ENCODE data around the gene CDC42SE2.

Gene CDC42SE2

DNA sequence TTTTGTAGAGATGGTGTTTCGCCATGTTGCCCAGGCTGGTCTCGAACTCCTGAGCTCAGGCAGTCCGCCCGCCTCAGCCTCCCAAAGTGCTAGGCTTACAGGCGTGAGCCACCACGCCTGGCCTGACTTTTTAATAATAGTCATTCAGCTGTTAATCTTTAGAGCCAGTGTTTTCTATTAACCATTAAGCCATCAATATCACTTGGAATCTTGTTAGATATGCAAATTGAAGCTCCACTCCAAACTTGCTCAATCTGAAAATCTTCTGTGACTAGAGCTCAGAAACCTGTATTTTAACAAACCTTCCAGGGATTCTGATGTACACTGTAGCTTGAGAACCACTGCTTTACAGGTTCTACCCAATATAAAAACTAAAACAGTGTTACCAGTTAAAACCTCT is 113.5 kb downstream of the CDC42SE2 start:
- Histone ChIP-seq H2BK5ac (ENCODE audit: low read length) (no peak overlapping the region), H3K27me3 (ENCODE audit: control insufficient read depth in 3 of 3, insufficient read depth in 3 of 3, low read depth in 1 of 3, low read length in 3 of 3) (no peaks in the 10 kb centered on the region), H2BK120ac (ENCODE audit: low read depth, low read length) (no peak overlapping the region), H3K9ac (ENCODE audit: low read depth, low read length, poor library complexity) (no peak overlapping the region), H2AK5ac (ENCODE audit: low read depth, low read length) (no peak overlapping the region), H2BK12ac (ENCODE audit: low read length) (no peak overlapping the region), H2BK15ac (ENCODE audit: low read length) (no peak overlapping the region), H3K4me2 (ENCODE audit: insufficient read depth, low read length, poor library complexity, severe bottlenecking) (no peak overlapping the region), H3K18ac (ENCODE audit: low read length) (no peak overlapping the region), H3K4ac (ENCODE audit: low read length) (no peak overlapping the region), H4K8ac (ENCODE audit: low read depth, low read length) (no peak overlapping the region), H3K23ac (ENCODE audit: low read depth, low read length, poor library complexity) (no peak overlapping the region), H3K36me3 (replicated peaks in 1 of 2; ENCODE audit: control insufficient read depth in 2 of 2, insufficient read depth in 2 of 2, low read length in 2 of 2) (peaks cover 2 to 4% of the 10 kb centered on the region in 2 donors), H3K14ac (ENCODE audit: low read length) (no peak overlapping the region), H4K91ac (ENCODE audit: low read depth, low read length, poor library complexity) (no peak overlapping the region), H3K4me1 (ENCODE audit: control insufficient read depth in 2 of 2, insufficient read depth in 1 of 2, low read depth in 1 of 2, low read length in 2 of 2) (peaks cover 0 to 1% of the 10 kb centered on the region in 2 donors), H3K79me1 (ENCODE audit: low read depth, low read length) (no peaks in the 10 kb centered on the region), H3K27ac (replicated peaks; ENCODE audit: low read length) (no peak overlapping the region), H2AFZ (ENCODE audit: low read length) (no peak overlapping the region), H3K9me3 (replicated peaks in 1 of 2; ENCODE audit: control insufficient read depth in 2 of 2, insufficient read depth in 1 of 2, low read depth in 1 of 2, low read length in 2 of 2) (peaks cover 0 to 4% of the 10 kb centered on the region in 2 donors), H3K4me3 (ENCODE audit: low read length in 2 of 2) (no peak overlapping the region)
- no peak for DNase-seq (ENCODE audit: low spot score)
- no CpG with 5 or more reads among the region's 6 CpGs for WGBS, 2 donors (ENCODE audit: extremely low coverage in 2 of 2, insufficient read length in 2 of 2, insufficient replicate concordance in 1 of 2)

DNA sequence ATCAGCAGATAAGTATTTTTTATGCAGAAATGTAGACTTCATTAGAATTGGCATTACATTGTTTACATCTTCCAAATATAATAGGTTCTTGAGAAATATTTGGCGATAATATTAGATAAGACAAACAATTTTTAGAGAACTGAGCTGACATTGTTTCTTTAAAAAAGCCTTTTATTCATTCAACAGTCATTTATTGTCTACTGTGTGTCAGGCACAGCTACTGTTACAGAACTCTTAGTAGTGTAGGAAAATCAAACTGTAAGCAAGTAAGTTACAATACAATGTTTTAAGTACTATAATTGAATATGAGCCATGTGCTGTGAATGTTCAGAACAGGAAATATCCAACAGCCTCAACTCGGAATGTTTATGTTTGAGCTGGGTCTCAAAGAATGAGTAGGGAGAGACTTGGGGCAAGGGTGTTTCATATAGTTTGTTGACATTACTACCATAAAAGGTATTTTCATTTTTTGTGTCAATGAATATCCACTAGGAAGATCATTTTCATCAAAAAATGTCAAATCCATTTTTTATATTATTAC is 114.0 kb downstream of the CDC42SE2 start:
- Histone ChIP-seq H3K9me3 (replicated peaks in 1 of 2; ENCODE audit: control insufficient read depth in 2 of 2, insufficient read depth in 1 of 2, low read depth in 1 of 2, low read length in 2 of 2) (peaks cover 0 to 4% of the 10 kb centered on the region in 2 donors), H2BK5ac (ENCODE audit: low read length) (no peak overlapping the region), H4K91ac (ENCODE audit: low read depth, low read length, poor library complexity) (no peak overlapping the region), H3K79me1 (ENCODE audit: low read depth, low read length) (no peaks in the 10 kb centered on the region), H2BK120ac (ENCODE audit: low read depth, low read length) (no peak overlapping the region), H4K8ac (ENCODE audit: low read depth, low read length) (no peak overlapping the region), H3K23ac (ENCODE audit: low read depth, low read length, poor library complexity) (no peak overlapping the region), H3K4ac (ENCODE audit: low read length) (no peak overlapping the region), H3K36me3 (replicated peaks in 1 of 2; ENCODE audit: control insufficient read depth in 2 of 2, insufficient read depth in 2 of 2, low read length in 2 of 2) (peaks cover 2 to 4% of the 10 kb centered on the region in 2 donors), H2BK12ac (ENCODE audit: low read length) (no peak overlapping the region), H3K9ac (ENCODE audit: low read depth, low read length, poor library complexity) (no peak overlapping the region), H2BK15ac (ENCODE audit: low read length) (no peak overlapping the region), H3K27me3 (ENCODE audit: control insufficient read depth in 3 of 3, insufficient read depth in 3 of 3, low read depth in 1 of 3, low read length in 3 of 3) (no peaks in the 10 kb centered on the region), H3K4me1 (ENCODE audit: control insufficient read depth in 2 of 2, insufficient read depth in 1 of 2, low read depth in 1 of 2, low read length in 2 of 2) (peaks cover under 1 to 1% of the 10 kb centered on the region in 2 donors), H3K27ac (replicated peaks; ENCODE audit: low read length) (no peak overlapping the region), H2AFZ (ENCODE audit: low read length) (no peak overlapping the region), H3K4me2 (ENCODE audit: insufficient read depth, low read length, poor library complexity, severe bottlenecking) (no peak overlapping the region), H3K14ac (ENCODE audit: low read length) (no peak overlapping the region), H2AK5ac (ENCODE audit: low read depth, low read length) (no peak overlapping the region), H3K4me3 (ENCODE audit: low read length in 2 of 2) (no peak overlapping the region), H3K18ac (ENCODE audit: low read length) (no peak overlapping the region)
- WGBS, 2 donors (ENCODE audit: extremely low coverage in 2 of 2, insufficient read length in 2 of 2, insufficient replicate concordance in 1 of 2): no CpG with 5 or more reads among the region's 2 CpGs
- DNase-seq (ENCODE audit: low spot score): no peak

DNA sequence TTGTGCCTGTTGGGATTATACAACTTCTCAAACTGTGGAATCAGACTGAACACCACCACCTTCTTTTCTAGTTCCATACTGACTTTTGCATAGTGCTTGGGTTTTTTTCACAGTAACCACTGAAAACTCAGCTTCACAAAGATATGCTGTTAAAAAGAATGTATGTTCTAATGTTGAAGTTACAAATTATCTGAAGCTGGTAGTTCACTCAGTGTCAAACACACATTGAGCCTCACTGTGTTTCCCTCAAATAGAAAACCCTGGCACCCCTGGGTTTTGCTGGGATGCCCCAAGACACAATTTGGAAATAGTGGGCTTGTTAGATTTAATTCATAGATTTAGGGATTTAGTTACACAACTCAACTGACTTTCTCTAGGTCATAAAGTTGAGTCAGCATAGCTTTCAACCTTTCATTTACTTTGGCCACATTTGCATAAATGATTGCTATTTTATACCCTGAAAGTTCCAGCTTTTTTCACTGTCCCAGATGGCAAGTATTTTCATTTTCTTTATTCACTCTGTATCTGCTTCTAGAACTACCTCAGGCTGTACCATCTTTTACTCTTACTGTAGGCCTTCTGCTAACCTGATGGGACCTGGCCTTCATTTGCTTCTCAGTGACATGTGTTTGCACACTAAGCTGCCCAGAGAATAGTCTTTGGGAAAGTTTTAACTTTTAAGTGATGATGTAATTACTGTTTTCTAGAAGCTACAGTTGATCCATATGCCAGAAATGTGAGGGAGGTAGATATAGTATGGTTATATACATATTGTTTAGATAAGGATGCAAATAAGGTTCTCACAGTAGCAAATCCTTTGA is 115.1 kb downstream of the CDC42SE2 start:
- Histone ChIP-seq H3K27ac (replicated peaks; ENCODE audit: low read length) (no peak overlapping the region), H2BK15ac (ENCODE audit: low read length) (no peak overlapping the region)

DNA sequence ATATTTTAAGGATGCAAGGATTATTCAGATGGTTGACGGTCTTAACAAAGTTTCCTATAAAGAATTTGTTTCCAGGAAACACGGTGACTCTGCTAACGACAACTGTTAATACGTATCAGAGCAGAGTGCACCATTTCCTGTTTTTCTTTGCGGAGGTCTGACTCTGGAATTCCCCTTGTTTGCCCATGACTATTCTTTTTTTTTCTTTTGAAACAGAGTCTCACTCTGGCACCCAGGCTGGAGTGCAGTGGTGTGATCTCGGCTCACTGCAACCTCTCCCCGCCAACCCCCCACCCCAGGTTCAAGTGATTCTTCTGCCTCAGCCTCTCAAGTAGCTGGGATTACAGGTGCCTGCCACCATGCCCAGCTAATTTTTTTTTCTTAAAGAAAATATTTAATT is 115.9 kb downstream of the CDC42SE2 start:
- no peak overlapping the region for H2BK12ac ChIP-seq (ENCODE audit: low read length)
- no peak overlapping the region for H3K27ac ChIP-seq (replicated peaks; ENCODE audit: low read length)
- no peak overlapping the region for H3K4me2 ChIP-seq (ENCODE audit: insufficient read depth, low read length, poor library complexity, severe bottlenecking)
- H3K4me3 ChIP-seq (ENCODE audit: low read length in 2 of 2): no peak overlapping the region
- no peak overlapping the region for H3K14ac ChIP-seq (ENCODE audit: low read length)
- no peak overlapping the region for H4K91ac ChIP-seq (ENCODE audit: low read depth, low read length, poor library complexity)
- peaks cover 1 to 4% of the 10 kb centered on the region in 2 donors for H3K4me1 ChIP-seq (ENCODE audit: control insufficient read depth in 2 of 2, insufficient read depth in 1 of 2, low read depth in 1 of 2, low read length in 2 of 2)
- WGBS, 2 donors (ENCODE audit: extremely low coverage in 2 of 2, insufficient read length in 2 of 2, insufficient replicate concordance in 1 of 2): no CpG with 5 or more reads among the region's 7 CpGs
- H3K18ac ChIP-seq (ENCODE audit: low read length): no peak overlapping the region
- no peak overlapping the region for H3K9ac ChIP-seq (ENCODE audit: low read depth, low read length, poor library complexity)
- H3K23ac ChIP-seq (ENCODE audit: low read depth, low read length, poor library complexity): no peak overlapping the region
- peaks cover 2 to 4% of the 10 kb centered on the region in 2 donors for H3K36me3 ChIP-seq (replicated peaks in 1 of 2; ENCODE audit: control insufficient read depth in 2 of 2, insufficient read depth in 2 of 2, low read length in 2 of 2)
- H2AFZ ChIP-seq (ENCODE audit: low read length): no peak overlapping the region
- H3K9me3 ChIP-seq (replicated peaks in 1 of 2; ENCODE audit: control insufficient read depth in 2 of 2, insufficient read depth in 1 of 2, low read depth in 1 of 2, low read length in 2 of 2): peaks cover 0 to 4% of the 10 kb centered on the region in 2 donors
- H2AK5ac ChIP-seq (ENCODE audit: low read depth, low read length): no peak overlapping the region
- H2BK5ac ChIP-seq (ENCODE audit: low read length): no peak overlapping the region
- no peaks in the 10 kb centered on the region for H3K27me3 ChIP-seq (ENCODE audit: control insufficient read depth in 3 of 3, insufficient read depth in 3 of 3, low read depth in 1 of 3, low read length in 3 of 3)
- H4K8ac ChIP-seq (ENCODE audit: low read depth, low read length): no peak overlapping the region
- no peak overlapping the region for H3K4ac ChIP-seq (ENCODE audit: low read length)
- no peak overlapping the region for H2BK120ac ChIP-seq (ENCODE audit: low read depth, low read length)
- DNase-seq (ENCODE audit: low spot score): no peak
- H3K79me1 ChIP-seq (ENCODE audit: low read depth, low read length): no peaks in the 10 kb centered on the region
- no peak overlapping the region for H2BK15ac ChIP-seq (ENCODE audit: low read length)

More for the DNA sequence above, 115.1 kb downstream of the CDC42SE2 start:
- DNase-seq (ENCODE audit: low spot score): no peak
- Histone ChIP-seq H2AFZ (ENCODE audit: low read length) (no peak overlapping the region), H3K18ac (ENCODE audit: low read length) (no peak overlapping the region), H3K4me1 (ENCODE audit: control insufficient read depth in 2 of 2, insufficient read depth in 1 of 2, low read depth in 1 of 2, low read length in 2 of 2) (peaks cover 1 to 4% of the 10 kb centered on the region in 2 donors), H3K27me3 (ENCODE audit: control insufficient read depth in 3 of 3, insufficient read depth in 3 of 3, low read depth in 1 of 3, low read length in 3 of 3) (no peaks in the 10 kb centered on the region), H2BK12ac (ENCODE audit: low read length) (no peak overlapping the region), H2BK5ac (ENCODE audit: low read length) (no peak overlapping the region), H3K4me2 (ENCODE audit: insufficient read depth, low read length, poor library complexity, severe bottlenecking) (no peak overlapping the region), H3K23ac (ENCODE audit: low read depth, low read length, poor library complexity) (no peak overlapping the region), H4K91ac (ENCODE audit: low read depth, low read length, poor library complexity) (no peak overlapping the region), H3K9me3 (replicated peaks in 1 of 2; ENCODE audit: control insufficient read depth in 2 of 2, insufficient read depth in 1 of 2, low read depth in 1 of 2, low read length in 2 of 2) (peaks cover 0 to 4% of the 10 kb centered on the region in 2 donors), H3K36me3 (replicated peaks in 1 of 2; ENCODE audit: control insufficient read depth in 2 of 2, insufficient read depth in 2 of 2, low read length in 2 of 2) (peaks cover 2 to 4% of the 10 kb centered on the region in 2 donors), H4K8ac (ENCODE audit: low read depth, low read length) (no peak overlapping the region), H3K4me3 (ENCODE audit: low read length in 2 of 2) (no peak overlapping the region), H2AK5ac (ENCODE audit: low read depth, low read length) (no peak overlapping the region), H3K9ac (ENCODE audit: low read depth, low read length, poor library complexity) (no peak overlapping the region), H2BK120ac (ENCODE audit: low read depth, low read length) (no peak overlapping the region), H3K79me1 (ENCODE audit: low read depth, low read length) (no peaks in the 10 kb centered on the region), H3K4ac (ENCODE audit: low read length) (no peak overlapping the region), H3K14ac (ENCODE audit: low read length) (no peak overlapping the region)
